NCI-H2029 treated with DMSO at 0.1 percent for 48 hours (cell line): ENCODE results near the gene ZBTB46.

ENCODE experiments used
- DNase-seq: peaks from one replicate; lab custom pipeline; 2025; lab: John Stamatoyannopoulos, UW

The ZBTB46 gene

DNA sequence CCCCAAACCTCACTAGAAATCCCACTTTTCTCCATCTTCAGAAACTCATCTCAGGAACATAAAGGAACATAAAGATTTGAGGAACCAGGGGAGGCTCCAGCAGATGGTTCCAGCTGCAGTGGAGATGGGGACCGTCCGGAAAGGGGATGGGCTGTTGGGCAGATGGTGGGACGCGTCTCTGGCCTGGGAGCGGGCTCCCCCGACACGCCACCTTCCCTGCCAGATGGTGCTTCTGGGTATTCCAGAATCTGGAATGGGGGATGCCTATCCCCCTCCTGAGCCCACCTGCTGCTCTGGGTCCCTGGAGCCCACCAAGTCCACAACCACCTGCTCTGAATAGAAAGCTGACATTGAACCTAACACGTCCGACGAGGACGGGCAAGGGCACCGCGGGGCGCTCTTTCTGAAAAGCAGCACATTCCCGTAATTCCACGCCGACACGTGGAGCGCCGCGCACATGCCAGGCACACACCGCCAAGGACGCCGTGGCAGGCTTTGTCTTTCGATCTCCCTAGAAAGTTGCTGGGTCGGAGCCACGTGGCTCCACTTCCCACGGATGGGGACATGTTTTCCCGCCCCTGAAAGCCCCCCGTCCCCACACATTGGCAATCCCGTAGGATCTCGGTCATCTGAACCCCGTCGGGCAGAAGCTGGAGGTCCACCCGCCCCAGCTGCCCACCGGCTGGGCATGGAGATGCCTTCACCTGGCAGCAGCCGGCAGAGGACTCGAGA is 64.2 kb downstream of the ZBTB46 start:
- no peak for DNase-seq

DNA sequence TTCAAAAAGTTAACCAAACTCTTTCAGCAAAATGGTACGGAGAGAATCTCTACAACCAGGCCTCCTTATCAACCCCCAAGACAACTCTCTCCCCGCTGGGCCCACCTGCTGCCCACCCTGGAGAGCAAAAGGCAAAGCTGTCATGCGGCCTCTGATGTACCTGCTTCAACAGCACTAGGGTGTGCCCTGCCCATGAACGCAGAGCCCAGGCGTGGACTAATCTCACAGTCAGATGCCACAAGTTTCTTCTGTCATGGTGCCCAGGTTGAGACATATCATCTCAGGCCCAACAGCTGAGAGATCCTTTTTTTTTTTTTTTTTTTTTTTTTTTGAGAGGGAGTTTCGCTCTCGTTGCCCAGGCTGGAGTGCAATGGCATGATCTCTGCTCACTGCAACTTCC is 65.2 kb downstream of the ZBTB46 start:
- no peak for DNase-seq

DNA sequence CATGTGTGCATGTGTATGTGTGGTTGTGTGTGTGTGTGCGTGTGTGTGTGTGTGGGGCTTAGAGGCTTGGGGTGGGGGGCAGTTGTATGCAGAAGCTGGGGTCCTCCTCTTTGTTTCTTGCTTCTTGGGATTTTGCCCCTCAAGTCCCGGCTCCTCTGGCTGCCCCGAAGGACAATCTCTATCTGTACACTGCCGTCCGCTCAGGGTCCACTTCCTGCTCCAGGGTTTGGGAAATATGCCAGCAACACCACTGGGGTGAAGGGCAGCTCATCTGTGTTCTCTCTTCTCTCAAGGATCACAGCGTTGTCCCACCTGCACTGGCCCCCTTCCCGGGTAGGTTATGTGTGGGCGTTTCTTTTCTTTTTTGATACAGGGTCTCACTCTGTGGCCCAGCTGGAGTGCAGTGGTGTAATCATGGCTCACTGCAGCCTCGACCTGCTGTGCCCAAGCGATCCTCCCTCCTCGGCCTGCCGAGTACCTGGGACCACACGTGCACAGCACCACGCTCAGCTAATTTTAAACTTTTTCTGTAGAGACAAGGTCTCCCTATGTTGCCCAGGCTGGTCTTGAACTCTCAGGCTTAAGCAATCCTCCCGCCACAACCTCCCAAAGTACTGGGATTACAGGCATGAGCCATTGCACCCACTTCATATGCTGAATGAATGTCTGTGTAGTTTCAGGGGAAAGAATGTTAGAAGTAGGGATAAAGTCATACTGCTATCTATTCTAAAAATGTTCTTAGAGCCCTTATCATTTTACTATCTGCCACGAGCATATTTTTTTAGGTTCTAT is 65.8 kb downstream of the ZBTB46 start:
- no peak for DNase-seq

DNA sequence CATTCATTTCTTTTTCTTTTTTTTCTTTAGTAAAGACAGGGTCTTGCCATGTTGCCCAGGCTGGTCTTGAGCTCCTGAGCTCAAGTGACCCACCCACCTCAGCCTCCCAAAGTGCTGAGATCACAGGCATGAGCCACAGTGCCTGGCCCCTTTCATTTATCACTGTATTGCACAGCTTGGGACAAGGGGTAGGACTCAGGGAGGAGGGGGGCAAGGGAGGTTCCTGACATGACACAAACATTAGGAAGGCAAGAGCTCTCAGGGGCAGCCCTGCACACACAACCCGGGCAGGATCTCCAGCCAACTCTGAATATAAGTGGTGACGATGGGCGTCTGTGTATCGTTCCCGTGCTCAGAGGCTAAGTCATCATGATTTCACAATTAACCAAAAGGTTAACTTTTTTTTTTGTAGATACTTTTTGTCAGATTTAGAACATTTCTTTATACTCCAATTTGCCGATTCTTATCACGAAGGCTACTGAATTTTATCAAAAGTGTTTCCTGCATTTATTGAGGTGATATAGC is 71.6 kb downstream of the ZBTB46 start:
- no peak for DNase-seq

DNA sequence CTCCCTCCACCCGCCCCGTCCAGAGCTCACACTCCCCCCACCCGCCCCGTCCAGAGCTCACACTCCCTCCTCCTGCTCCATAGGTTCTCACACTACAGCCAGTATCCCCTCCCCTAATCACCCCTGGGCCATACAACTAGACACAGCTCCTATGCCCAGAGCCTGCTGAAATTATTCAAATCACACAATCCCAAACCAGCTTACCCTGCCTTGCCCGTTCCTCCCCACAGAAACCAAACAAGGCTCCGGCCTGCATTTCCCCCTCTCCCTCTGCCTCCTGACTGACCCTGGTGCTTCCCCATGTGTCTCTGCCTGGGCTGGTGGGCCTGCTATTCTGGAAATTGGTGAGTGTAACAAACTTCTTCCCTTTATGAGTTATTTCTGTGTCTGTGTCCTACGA is 72.9 kb downstream of the ZBTB46 start:
- no peak for DNase-seq

DNA sequence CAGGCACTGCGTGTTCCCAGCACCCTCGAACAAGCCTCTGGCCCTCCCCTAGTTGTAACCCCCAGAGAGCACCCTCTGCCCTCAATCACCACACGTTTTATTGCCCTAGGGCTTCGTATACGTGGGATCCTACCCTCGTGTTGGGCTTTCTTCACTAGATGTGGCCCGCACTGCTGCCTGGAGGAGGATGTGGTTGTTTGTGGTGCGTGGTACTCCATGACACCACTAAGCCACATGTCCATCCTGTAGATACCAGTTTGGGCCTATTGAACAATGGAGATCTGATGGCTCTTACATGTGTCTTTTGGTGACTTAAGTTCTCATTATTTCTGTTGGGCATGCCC is 74.4 kb downstream of the ZBTB46 start:
- no peak for DNase-seq

DNA sequence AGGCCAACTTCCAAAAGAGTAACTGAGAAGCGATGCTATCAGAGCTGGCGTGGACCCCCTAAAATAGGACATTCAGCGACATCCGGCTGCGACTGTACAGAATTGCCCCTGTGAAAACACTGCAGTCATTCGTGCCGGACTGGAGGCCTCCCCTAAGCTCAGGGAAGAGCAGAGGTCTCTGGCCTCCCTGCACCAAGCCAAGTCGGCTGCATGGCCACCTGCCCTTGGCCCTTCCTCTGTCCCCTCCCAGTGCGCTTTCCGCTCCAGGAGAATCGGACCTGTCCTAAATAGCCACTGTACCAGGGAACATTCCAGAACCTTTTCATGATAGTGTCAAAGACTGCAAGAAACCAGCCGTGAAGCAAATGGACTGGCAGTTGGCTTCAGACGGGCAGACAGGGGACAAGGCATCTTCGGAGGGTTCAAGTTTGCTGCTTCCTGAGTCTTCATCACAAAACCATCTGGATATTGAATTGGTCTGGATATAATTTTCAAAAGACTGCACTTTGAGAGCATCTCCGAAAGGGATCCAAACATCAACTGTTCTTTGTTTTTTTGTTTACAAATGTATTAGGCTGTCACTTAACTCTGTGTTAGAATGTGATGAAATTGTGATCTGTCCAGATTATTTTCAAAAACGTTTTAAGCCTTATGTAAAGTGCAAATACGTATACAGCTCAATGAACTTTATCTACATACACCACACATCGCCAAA is 75.0 kb downstream of the ZBTB46 start:
- DNase-seq = no peak

DNA sequence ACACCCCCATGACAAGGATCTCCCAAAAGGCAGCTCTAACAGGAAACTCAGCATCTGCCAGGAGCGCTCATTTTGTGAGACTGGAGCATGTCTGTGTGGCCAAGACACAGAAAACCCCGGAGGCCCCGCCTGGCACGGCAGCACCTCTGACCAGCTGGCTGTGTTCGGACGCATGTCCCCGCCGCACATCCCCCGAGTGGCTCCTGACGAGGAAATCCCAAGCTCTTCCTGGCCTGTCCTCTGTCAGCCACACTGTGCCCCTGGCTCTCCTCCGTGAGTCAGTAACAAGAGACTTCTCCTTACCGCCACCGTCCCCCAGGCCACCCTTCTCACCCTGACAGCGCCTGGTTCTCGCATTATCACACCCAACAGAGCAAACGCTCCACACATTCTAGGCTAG is 77.1 kb downstream of the ZBTB46 start:
- DNase-seq = no peak

DNA sequence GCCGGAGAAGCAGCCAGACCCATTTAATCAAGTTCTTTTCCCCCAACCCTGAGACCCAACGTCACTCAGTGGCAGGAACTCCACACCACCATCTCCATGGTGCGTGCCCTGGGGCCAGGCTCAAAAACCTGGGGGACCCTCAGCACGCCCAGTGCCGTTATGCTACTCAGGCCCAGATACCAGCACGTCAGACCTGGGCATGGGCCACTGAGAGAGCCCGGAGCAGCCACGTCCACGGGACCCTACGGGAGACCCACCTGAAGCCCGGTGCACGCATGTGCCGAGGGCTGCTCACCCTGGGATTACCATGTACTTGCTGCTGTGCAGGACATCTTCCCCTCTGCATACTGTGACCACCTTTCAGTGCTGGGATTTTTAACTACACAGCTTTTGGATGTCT is 77.7 kb downstream of the ZBTB46 start:
- DNase-seq = no peak

DNA sequence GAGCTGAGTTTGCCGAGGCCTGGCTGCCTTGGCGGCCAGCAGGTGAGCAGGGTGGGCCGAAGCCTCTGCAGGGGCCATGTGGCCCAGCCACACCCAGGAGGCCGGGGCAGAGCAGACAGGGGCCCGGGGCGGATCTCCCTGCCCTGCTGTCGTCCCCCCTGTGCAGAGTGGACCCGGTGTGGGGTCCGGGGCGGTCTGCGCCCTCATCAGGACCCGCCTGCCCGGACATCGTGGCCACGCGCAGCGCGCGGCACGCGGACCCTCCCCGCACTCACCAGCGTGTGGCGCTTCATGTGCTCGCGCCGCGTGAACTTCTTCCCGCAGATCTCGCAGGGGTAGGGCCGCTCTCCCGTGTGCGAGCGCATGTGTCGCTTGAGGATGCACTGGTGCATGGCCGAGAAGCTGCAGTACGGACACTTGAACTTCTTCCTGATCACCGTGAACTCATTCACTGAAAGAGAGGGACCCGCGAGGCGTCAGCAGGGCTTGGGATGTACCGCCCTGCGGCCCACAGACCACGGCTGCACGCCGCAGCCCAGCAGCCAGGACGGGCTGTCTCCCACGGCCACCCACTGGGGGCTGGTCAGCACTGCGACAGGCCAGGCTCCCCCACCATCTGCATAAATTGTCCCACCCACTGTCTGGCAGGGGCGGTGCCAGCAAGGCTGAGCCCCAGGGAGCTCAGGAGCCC is 78.5 kb downstream of the ZBTB46 start:
- no peak for DNase-seq

DNA sequence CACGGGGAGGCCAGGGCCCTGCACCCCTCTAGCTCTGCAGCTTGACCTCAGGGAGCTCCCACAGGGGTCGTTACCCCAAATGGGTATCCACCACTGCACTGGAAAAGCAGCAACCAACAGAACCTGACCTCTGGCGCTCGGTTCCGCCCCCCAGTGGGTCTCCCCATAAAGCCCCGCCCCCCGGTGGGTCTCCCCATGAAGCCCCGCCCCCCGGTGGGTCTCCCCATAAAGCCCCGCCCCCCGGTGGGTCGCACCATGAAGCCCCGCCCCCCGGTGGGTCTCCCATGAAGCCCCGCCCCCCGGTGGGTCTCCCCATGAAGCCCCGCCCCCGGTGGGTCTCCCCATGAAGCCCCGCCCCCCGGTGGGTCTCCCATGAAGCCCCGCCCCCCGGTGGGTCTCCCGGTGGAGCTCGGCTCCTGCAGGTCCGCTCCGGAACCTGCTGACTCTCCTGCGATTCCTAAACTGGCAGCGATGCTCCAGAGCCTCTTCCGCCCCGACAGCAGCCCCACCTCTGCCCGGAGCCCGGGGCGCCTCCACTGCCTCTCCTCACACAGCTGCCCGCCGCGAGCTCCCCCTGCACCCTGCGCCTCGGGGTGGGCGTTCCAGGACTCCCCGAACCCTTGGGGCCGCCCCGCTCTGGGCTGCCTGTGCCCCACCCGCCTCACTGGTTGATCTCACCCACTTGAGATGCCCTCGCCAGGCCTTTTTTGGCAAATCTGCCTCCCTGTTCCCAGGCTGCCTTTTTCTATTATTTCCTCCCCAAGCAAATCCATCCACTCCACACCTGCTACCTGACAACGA is 79.4 kb downstream of the ZBTB46 start:
- DNase-seq = no peak

DNA sequence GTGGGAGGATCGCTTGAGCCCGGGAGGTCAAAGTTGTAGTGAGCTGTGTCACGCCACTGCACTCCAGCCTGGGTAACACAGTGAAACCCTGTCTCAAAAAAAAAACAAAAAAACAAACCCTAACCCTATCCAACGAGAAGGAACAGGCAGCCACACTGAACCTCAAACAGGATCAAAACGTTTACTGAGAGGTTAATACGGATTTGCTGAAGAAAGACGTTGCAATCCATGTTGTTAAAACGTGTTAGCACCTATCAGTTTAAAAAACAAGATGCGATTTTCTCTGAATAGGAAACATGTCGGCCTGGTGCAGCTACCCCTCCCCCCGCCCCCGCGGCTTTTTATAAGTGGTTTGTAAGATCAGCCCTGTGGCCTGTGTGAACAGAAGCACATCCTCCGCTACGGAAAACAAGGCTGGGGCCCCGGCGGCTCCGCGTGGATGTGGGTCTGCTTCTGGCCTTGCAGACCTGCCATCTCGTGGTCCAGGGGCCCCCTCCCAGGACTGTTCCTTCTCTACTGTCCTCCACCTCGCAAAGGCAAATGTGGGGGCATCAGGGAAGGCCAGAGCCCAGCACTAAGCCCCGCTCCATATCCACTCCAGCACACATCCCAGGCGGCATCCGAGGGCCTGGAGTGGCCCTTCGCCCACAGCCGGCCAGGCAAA is 80.1 kb downstream of the ZBTB46 start:
- no peak for DNase-seq

DNA sequence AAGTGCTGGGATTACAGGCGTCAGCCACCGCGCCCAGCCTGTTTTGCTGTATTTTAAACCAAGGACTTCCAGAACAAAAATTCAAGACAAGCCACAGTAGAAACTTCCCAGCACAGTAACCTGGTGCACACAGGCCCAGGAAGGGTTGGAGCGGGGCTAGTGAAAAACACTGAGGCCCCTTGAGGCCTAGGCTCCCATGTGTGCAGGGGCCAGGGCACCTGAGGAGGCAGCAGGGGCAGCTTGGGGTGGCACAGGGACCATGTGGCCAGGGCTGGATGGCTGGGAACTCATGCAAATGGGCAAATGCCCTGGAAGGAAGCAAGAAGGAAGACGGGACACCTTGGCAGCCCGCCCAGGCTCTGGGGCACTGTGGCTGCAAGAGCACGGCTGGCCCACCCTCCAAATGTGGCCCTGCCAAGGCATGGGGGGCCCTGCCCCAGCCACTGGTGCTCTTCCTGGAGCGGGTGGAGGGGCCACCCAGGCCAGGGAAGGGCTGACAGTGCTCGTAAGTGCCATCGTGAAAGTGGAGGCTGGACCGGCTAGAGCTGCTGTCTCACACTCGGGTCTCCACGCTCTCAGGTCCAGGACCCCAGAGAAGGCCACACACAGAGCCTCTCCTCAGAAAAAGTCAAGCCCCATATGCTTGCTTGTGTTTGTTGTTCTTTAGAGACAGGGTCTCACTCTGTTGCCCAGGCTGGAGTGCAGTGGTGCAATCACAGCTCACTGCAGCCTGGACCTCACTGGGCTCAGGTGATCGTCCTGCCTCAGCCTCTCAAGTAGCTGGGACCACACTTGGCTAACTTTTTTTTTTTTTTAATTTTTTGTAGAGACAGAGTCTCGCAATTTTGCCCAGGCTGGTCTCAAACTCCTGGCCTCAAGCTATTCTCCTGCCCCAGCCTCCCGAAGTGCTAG is 81.2 kb downstream of the ZBTB46 start:
- DNase-seq = no peak

DNA sequence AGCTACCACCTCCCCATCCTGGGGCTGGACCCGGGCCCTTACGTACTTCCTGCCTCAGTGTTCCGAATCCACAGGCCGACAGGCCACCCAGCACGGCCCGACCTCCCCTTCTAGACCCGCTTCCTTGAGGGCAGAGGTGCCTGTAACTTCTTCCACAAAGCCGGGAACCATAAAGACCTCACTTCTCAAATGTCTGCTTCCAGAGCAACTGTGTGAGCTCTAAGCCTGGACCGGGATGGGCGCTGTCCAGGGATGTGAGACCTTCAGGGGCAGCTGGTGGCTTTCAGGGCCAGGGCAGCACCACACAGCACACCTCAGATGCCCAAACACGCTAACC is 82.2 kb downstream of the ZBTB46 start:
- no peak for DNase-seq

DNA sequence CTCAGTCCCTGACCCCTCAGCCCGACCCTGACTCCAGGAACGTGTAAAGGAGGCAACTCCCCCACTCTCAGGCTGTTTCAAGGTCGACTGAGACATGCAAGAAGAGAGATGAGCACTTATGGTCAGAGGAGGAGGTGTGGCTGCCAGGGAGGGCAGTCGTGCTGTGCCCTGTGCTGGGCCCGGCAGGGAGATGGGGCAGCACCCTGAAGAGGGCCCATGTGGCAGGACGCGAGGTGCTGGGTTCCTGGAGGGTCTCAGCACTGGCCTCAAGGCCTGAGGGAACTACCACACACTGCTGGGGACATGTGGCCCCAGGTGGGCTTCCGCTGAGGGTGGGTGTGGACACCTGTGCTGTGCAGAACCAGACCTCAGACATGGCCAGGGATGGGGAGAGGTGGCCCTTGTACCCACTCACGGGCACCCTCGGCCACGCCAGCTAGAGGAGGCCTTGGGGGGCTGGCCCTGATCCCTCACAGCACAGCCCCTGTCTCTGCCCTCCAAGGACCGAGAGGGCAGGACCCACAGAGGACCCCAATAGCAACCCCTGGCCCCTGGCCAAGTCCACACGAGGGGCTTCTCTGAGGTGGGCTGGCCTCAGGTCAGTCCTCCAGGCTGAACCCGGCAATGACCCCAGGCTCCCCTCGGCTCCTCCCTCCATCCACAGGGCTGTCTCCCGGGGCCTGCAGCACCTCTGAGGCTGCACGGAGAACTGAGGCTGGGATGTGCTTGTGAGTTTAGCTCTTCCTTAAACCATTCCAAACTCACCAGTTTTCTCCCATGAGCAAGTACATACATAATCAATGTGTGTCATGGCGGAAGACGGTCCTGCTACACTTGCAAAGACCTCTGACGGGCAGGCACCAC is 82.8 kb downstream of the ZBTB46 start:
- DNase-seq = no peak

DNA sequence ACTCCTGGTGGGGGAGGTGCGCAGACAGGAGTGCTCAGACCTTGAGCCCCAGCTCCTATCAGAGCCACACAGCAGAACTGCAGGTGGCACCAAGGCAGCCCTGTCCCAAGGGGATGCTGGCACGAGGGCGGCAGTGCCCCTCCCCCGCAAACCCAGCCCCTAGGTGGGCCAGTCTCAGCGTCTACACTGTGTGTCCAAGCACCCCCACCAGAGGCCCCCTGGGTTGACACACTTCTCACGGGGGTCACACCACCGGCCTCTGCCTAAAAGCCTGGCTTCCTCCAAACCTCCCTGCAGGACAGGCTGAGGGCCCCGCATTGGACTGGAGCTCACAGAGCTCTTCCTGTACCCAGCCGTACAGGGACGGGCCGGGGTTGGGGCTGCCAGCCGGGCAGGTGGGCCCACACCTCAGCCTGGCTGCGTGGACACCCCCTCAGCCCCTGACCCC is 83.4 kb downstream of the ZBTB46 start:
- DNase-seq = no peak

DNA sequence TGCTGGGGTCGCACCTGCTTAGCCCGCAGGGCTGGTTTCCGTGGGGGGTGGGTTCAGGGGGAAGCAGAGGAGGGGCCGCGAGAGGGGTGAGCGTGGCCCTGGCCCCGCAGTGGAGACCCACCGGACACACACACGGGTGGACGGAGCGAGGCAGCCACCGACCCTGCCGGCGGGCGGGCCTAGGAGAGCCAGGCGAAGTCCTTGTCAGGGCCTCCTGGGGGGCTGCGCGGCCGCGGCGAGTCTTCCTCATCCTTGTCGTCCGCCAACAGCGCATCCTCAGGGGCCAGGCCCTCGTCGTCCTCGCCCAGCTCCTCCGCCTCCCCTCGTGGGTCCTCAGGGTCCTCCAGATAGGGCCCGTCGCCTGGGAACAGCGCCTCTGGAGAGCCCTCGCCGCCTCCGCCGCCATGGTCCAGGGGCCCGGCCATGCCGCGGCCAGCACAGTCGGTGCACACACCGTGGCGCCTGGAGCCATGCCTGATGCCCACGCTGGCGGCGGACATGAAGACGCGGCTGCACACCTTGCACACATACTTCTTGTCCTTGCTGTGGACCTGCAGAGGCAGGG is 84.2 kb downstream of the ZBTB46 start:
- no peak for DNase-seq

DNA sequence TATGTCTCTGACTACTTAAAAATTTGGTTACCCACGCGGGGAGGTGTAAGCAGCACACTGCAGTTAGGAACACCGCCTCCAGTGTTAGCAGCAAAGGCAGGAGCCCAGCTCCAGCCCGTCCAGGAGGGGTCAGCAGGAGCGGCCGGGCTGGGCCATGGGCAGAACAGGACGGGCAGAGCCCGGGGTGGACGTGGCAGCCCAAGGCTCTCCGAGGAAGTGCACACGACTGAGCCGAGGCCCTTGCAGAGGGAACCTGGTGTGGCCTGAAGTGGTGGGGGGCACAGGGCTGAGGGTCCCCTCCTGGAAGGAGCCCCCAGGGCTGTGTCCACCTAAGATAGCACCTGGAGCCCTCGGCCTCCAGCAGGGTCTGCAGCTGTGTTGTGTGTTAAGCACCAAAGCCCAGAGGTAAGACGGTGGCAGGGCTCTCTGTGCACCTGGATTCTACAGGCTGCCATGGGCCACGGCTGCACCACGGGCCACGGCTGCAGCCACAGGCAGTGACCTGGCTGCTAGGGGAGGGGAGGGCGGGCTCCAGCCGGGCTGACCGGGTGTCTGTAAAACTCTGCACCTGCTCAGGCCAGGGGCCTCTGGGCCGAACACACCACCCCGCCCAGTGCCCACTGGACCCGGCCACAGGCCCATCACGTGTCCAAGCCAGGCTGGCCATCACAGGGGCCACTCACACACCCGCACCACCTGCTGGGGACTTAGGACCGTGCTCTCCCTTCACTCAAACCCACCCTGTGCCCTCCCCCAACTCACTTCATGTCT is 84.9 kb downstream of the ZBTB46 start:
- DNase-seq = no peak
